Liver (tissue), 9 donors: ENCODE data around the gene CDHR5. TPM values are rescaled to one million over a fixed set of nuclear protein-coding genes. Genes with fewer than 3 reads are reported as not detected.

Experiments
- DNase-seq: peaks from one replicate; pipeline ENCODE4 v3.0.0-alpha.2; 2017; ENCODE audit warnings: low spot score
- H3K27ac ChIP-seq, 2 donors: one replicate each; pipeline ENCODE4 v1.7.0; 2013; ENCODE audit warnings: inconsistent platforms in 2 of 2, low read length in 2 of 2, control low read depth in 1 of 2, low read depth in 1 of 2, mild to moderate bottlenecking in 1 of 2
- H3K27me3 ChIP-seq, 4 donors: one replicate each; pipeline versions ENCODE4 v1.6.1 to v1.7.0; 2013; ENCODE audit warnings: low read length in 3 of 4, inconsistent platforms in 1 of 4, mild to moderate bottlenecking in 1 of 4, moderate library complexity in 1 of 4; ENCODE audit not compliant: control insufficient read depth in 4 of 4, insufficient read depth in 4 of 4
- H3K36me3 ChIP-seq, 4 donors: one replicate each; pipeline versions ENCODE4 v1.6.1 to v1.7.0; 2013; ENCODE audit warnings: low read length in 3 of 4, mild to moderate bottlenecking in 3 of 4, low read depth in 1 of 4, moderate library complexity in 1 of 4; ENCODE audit not compliant: control insufficient read depth in 4 of 4, insufficient read depth in 3 of 4
- H3K4me1 ChIP-seq, 4 donors: one replicate each; pipeline versions ENCODE4 v1.6.1 to v1.7.0; 2013; ENCODE audit warnings: low read length in 3 of 4, mild to moderate bottlenecking in 3 of 4, moderate library complexity in 1 of 4; ENCODE audit not compliant: control insufficient read depth in 4 of 4, insufficient read depth in 4 of 4
- H3K4me3 ChIP-seq, 3 donors: one replicate each; pipeline versions ENCODE4 v1.6.1 to v1.7.0; 2013; ENCODE audit warnings: low read length in 3 of 3, control low read depth in 1 of 3, low read depth in 1 of 3, mild to moderate bottlenecking in 1 of 3
- H3K9ac ChIP-seq, 2 donors: one replicate each; pipeline ENCODE4 v1.7.0; 2013; ENCODE audit warnings: low read length in 2 of 2, mild to moderate bottlenecking in 2 of 2, moderate library complexity in 2 of 2, control low read depth in 1 of 2, low read depth in 1 of 2
- H3K9me3 ChIP-seq, 4 donors: one replicate each; pipeline versions ENCODE4 v1.6.1 to v1.7.0; 2013; ENCODE audit warnings: low read length in 3 of 4; ENCODE audit not compliant: control insufficient read depth in 4 of 4
- CTCF ChIP-seq: fragments of 150-350 bp; IDR thresholded peaks from 2 replicates; pipeline ENCODE4 v1.5.1; 2017; ENCODE audit warnings: improper control_type of control experiment, low read depth, low read length; ENCODE audit not compliant: missing input control
- EGR1 ChIP-seq, 2 donors: IDR thresholded peaks; 2 replicates each; pipeline ENCODE4 v1.6.1; 2016 to 2018; ENCODE audit warnings: antibody characterized with exemption in 2 of 2, low read depth in 2 of 2
- FOXA2 ChIP-seq: IDR thresholded peaks from 2 replicates; pipeline ENCODE4 v1.6.1; 2016; ENCODE audit warnings: antibody characterized with exemption
- GABPA ChIP-seq, 2 donors: IDR thresholded peaks in 1 of 2; conservative IDR thresholded peaks in 1 of 2; 2 replicates each; pipeline ENCODE4 v1.6.1; 2016; ENCODE audit warnings: antibody characterized with exemption in 2 of 2, mild to moderate bottlenecking in 1 of 2, moderate library complexity in 1 of 2
- HNF4A ChIP-seq, 2 donors: conservative IDR thresholded peaks; 2 replicates each; pipeline ENCODE4 v1.6.1; 2016; ENCODE audit warnings: antibody characterized with exemption in 2 of 2, mild to moderate bottlenecking in 2 of 2
- JUND ChIP-seq, 2 donors: IDR thresholded peaks; 2 replicates each; pipeline ENCODE4 v1.6.1; 2016; ENCODE audit warnings: antibody characterized with exemption in 2 of 2
- MAX ChIP-seq: IDR thresholded peaks from 2 replicates; pipeline ENCODE4 v1.6.1; 2016; ENCODE audit warnings: antibody characterized with exemption
- RAD21 ChIP-seq, 2 donors: IDR thresholded peaks; 2 replicates each; pipeline ENCODE4 v1.6.1; 2016; ENCODE audit warnings: antibody characterized with exemption in 2 of 2, mild to moderate bottlenecking in 2 of 2
- REST ChIP-seq: IDR thresholded peaks from 2 replicates; pipeline ENCODE4 v1.6.1; 2016; ENCODE audit warnings: antibody characterized with exemption, mild to moderate bottlenecking
- RXRA ChIP-seq, 2 donors: IDR thresholded peaks; 2 replicates each; pipeline ENCODE4 v1.6.1; 2017 to 2018; ENCODE audit warnings: antibody characterized with exemption in 2 of 2, mild to moderate bottlenecking in 1 of 2
- TAF1 ChIP-seq: conservative IDR thresholded peaks from 2 replicates; pipeline ENCODE4 v1.6.1; 2016; ENCODE audit warnings: antibody characterized with exemption, mild to moderate bottlenecking
- ZBTB33 ChIP-seq: IDR thresholded peaks from 2 replicates; pipeline ENCODE4 v1.6.1; 2016; ENCODE audit warnings: antibody characterized with exemption
- WGBS: extraction: QIAGEN DNeasy Blood & Tissue Kit; methylation state at CpG from one replicate; pipeline ENCODE4 v1.1.7; 2013; 5-methylcytosine and 5-hydroxymethylcytosine counted together
- polyA plus RNA-seq, 2 donors: library from polyadenylated mRNA; stranded (reverse) in 1 of 2; unstranded in 1 of 2; fragments of 200-250 nt in 1 of 2; fragments of >200 nt in 1 of 2; fragmentation: Nextera tagmentation in 1 of 2; extraction: Ambion mirVana in 1 of 2; gene quantifications; one replicate each; pipeline versions ENCODE4 v1.2.1 to v1.2.3, GENCODE V29; 2013 to 2015
- total RNA-seq, 2 donors: library from RNA; depleted of rRNA; stranded (reverse); fragments of >200 nt; gene quantifications; one replicate each; pipeline ENCODE4 v1.2.3, GENCODE V29; 2014
- donor health status: healthy.
- donor health status: healthy.
- donor health status: healthy.
- donor health status: healthy.
- donor health status: healthy.

The CDHR5 gene
- total and polyA plus RNA-seq, 4 donors, result 29.4 to 86.2 (median 57.2) TPM

- Histone ChIP-seq H3K36me3 (peaks cover 0 to 5% (median 3%) of the 10 kb centered on the region in 4 donors), H3K4me1 (peaks cover 0 to 32% (median 20%) of the 10 kb centered on the region in 4 donors), H3K4me3 (no peak overlapping the region), H3K9ac (no peak overlapping the region), H3K9me3 (no peaks in the 10 kb centered on the region), H3K27me3 (no peaks in the 10 kb centered on the region), H3K27ac (no peak overlapping the region)
- no peak for TF ChIP-seq CTCF
- no peak for TF ChIP-seq ZBTB33
- TF ChIP-seq MAX, result no peak
- TF ChIP-seq JUND (IDR thresholded peaks at IDR 0.05), result no peak
- no peak for TF ChIP-seq REST
- no peak for TF ChIP-seq RXRA (IDR thresholded peaks at IDR 0.05)
- no peak for TF ChIP-seq RAD21 (IDR thresholded peaks at IDR 0.05)
- no peak for TF ChIP-seq EGR1 (IDR thresholded peaks at IDR 0.05; ENCODE audit: low read depth in 2 of 2)
- TF ChIP-seq TAF1, result no peak
- TF ChIP-seq HNF4A (conservative IDR thresholded peaks at IDR 0.05), result no peak
- TF ChIP-seq FOXA2, result no peak
- TF ChIP-seq GABPA (IDR thresholded peaks at IDR 0.05 in 1 of 2, conservative IDR thresholded peaks at IDR 0.05 in 1 of 2), result no peak
- WGBS, result 96% methylated on average over 24 of the region's 24 CpGs
- DNase-seq, result no peak
Observed at GRCh38 chr11:618856-619627, 5.7 kb downstream of the CDHR5 start.
